ENCODE data around the gene CDH4. TPM values are rescaled to one million over a fixed set of nuclear protein-coding genes. Genes with fewer than 3 reads are reported as not detected.

CDH4 gene
- total RNA-seq, 2 donors from 2014 or later: 0.05 to 2.2 TPM

DNA sequence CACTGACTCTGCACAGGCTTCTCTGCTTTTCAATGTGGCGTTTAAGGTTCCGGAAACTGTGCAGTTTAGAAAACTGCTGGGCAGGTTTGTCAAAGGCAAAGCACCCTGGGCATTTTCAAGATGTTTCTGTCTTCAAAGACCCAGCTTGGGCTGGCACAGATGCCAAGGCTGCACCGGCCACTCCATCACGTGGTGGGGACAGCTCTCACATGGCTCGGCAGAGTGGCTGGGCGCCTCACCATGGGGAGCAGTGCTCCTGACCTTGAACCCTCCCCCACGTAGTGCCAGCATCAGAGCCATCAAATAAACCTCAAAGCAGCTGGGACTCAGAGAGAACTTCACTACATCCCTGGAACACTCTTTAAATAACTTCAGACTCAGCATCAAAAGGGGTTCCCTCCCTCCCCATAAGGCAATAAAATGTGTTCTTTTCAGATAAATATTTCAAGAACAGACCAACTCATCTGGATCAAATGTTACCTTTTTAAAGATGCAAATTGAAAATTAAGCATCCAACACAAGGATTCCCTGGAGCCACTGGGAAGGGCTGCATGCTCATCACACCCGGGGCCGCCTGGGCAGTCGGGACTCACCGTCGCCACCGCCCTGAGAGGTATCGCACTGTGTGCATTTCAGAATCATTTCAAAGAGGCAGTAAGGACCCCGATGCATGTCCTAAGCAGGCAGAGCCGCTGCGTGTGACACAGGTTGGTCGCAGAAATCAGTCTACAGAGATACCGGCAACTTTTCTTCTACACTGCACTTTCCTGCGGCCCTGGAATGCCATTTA lies 157.1 kb downstream of the CDH4 start:
- no peak for DNase-seq (ENCODE audit: low spot score)
- intact Hi-C loops (cut with DNase I): no loop called here
- WGBS: 68% methylated on average over 20 of the region's 20 CpGs
- no peaks in the 10 kb centered on the region for H3K9me3 ChIP-seq
- H3K4me3 ChIP-seq: no peak overlapping the region
- no peaks in the 10 kb centered on the region for H3K4me1 ChIP-seq (replicated peaks)
- H3K27me3 ChIP-seq (replicated peaks; ENCODE audit: insufficient read depth): no peaks in the 10 kb centered on the region
- TF ChIP-seq POLR2AphosphoS5 (IDR thresholded peaks at IDR 0.05): no peak
- no peak for TF ChIP-seq CTCF (IDR thresholded peaks at IDR 0.05)
- no peak for TF ChIP-seq POLR2A (IDR thresholded peaks at IDR 0.05)
- no peaks in the 10 kb centered on the region for H3K36me3 ChIP-seq
- H3K27ac ChIP-seq: no peak overlapping the region

- Histone ChIP-seq H3K9me3 (no peaks in the 10 kb centered on the region), H3K27ac (no peak overlapping the region), H3K4me3 (no peak overlapping the region), H3K27me3 (replicated peaks; ENCODE audit: insufficient read depth) (no peaks in the 10 kb centered on the region), H3K36me3 (no peaks in the 10 kb centered on the region), H3K4me1 (replicated peaks) (no peaks in the 10 kb centered on the region)
- DNase-seq (ENCODE audit: low spot score): no peak
- TF ChIP-seq CTCF (IDR thresholded peaks at IDR 0.05): no peak
- TF ChIP-seq POLR2AphosphoS5 (IDR thresholded peaks at IDR 0.05): no peak
- no peak for TF ChIP-seq POLR2A (IDR thresholded peaks at IDR 0.05)
- 95% methylated on average over 4 of the region's 4 CpGs for WGBS
- intact Hi-C loops (cut with DNase I): no loop called here
These were observed 159.7 kb downstream of the CDH4 start for GRCh38 chr20:61411743-61412142.

- WGBS: 91% methylated on average over 4 of the region's 4 CpGs
- H3K4me3 ChIP-seq: no peak overlapping the region
- H3K36me3 ChIP-seq: no peaks in the 10 kb centered on the region
- H3K27me3 ChIP-seq (replicated peaks; ENCODE audit: insufficient read depth): no peaks in the 10 kb centered on the region
- no peak for DNase-seq (ENCODE audit: low spot score)
- H3K4me1 ChIP-seq (replicated peaks): no peaks in the 10 kb centered on the region
- no peaks in the 10 kb centered on the region for H3K9me3 ChIP-seq
- intact Hi-C loops (cut with DNase I): no loop called here
- no peak overlapping the region for H3K27ac ChIP-seq
- TF ChIP-seq POLR2A (IDR thresholded peaks at IDR 0.05): no peak
These were observed 161.7 kb downstream of the CDH4 start for GRCh38 chr20:61413752-61414151.

GRCh38 chr20:61414455-61414991 lies 162.5 kb downstream of the CDH4 start:
- H3K36me3 ChIP-seq: no peaks in the 10 kb centered on the region
- no peaks in the 10 kb centered on the region for H3K27me3 ChIP-seq (replicated peaks; ENCODE audit: insufficient read depth)
- H3K4me3 ChIP-seq: no peak overlapping the region
- TF ChIP-seq POLR2AphosphoS5 (IDR thresholded peaks at IDR 0.05) (no peak), POLR2A (IDR thresholded peaks at IDR 0.05) (no peak), CTCF (IDR thresholded peaks at IDR 0.05) (no peak)
- no peak overlapping the region for H3K27ac ChIP-seq
- H3K9me3 ChIP-seq: no peaks in the 10 kb centered on the region
- no peaks in the 10 kb centered on the region for H3K4me1 ChIP-seq (replicated peaks)
- no peak for DNase-seq (ENCODE audit: low spot score)
- intact Hi-C loops (cut with DNase I): no loop called here
- WGBS: 46% methylated on average over 11 of the region's 11 CpGs

DNA sequence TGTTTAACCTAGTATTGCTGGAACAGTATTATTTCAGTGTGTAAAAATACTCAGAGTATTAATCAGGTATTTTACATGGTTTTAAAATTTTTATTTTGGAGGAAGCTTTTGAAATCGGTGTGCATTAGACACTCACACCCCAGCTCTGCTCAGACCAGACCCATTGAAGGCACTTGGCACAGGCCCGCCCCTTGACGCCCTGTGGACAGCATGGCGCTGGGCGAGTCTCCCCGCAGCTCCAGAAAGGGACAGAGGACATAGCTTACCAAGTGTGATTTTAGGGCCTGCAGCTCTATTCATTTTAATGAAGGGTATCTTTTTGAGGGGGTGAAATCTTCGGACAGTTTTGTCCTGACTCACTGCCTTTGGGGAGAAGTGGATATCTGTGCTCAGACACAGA lies 164.5 kb downstream of the CDH4 start:
- Histone ChIP-seq H3K27me3 (replicated peaks; ENCODE audit: insufficient read depth) (no peaks in the 10 kb centered on the region), H3K36me3 (no peaks in the 10 kb centered on the region), H3K9me3 (no peaks in the 10 kb centered on the region), H3K27ac (no peak overlapping the region), H3K4me1 (replicated peaks) (no peaks in the 10 kb centered on the region), H3K4me3 (no peak overlapping the region)
- DNase-seq (ENCODE audit: low spot score): no peak
- TF ChIP-seq POLR2A (IDR thresholded peaks at IDR 0.05) (no peak), POLR2AphosphoS5 (IDR thresholded peaks at IDR 0.05) (no peak), CTCF (IDR thresholded peaks at IDR 0.05) (no peak)
- 97% methylated on average over 7 of the region's 7 CpGs for WGBS
- intact Hi-C loops (cut with DNase I): no loop called here

Data from prostate gland (tissue), 2 donors.